Caco-2 (cell line): ENCODE results near the gene FLT3. TPM values are rescaled to one million over a fixed set of nuclear protein-coding genes. Genes with fewer than 3 reads are reported as not detected.

Experiments
- BruUV-seq: library from RNA; stranded (reverse); fragments of 400-500 nt; replicated peaks from 2 replicates; lab custom pipeline; 2021; lab: Mats Ljungman, UMichigan
- CTCF ChIA-PET: fragments of 300-600 bp; sonication (Branson Sonifier 250); formaldehyde crosslinking; loops from one replicate; lab custom pipeline; 2022; ENCODE audit warnings: antibody characterized with exemption; lab: Charles Lee
- POLR2A ChIA-PET: fragments of 300-600 bp; sonication (Branson Sonifier 250); formaldehyde crosslinking; loops from one replicate; lab custom pipeline; 2022; ENCODE audit warnings: antibody characterized with exemption; lab: Charles Lee
- DNase-seq, 2 experiments: peaks; one replicate each; pipeline versions ENCODE4 v3.0.0 to v3.0.0-alpha.2; 2020 to 2022
- H3K27me3 ChIP-seq: replicated peaks from 2 replicates; pipeline ENCODE4 v1.6.0; 2011; ENCODE audit warnings: low read length; ENCODE audit not compliant: control insufficient read depth, insufficient read depth
- H3K36me3 ChIP-seq: 2 replicates; pipeline ENCODE4 v1.5.1; 2011; ENCODE audit warnings: low read length; ENCODE audit not compliant: control insufficient read depth, insufficient read depth
- H3K4me1 ChIP-seq: fragments of 250-450 bp; sonication (Bioruptor Pico); 2 replicates; pipeline ENCODE4 v1.5.1; 2020; ENCODE audit warnings: mild to moderate bottlenecking
- H3K4me3 ChIP-seq: 2 replicates; pipeline ENCODE4 v1.5.1; 2011; ENCODE audit warnings: low read depth, mild to moderate bottlenecking, control low read depth, low read length
- H3K9me3 ChIP-seq: fragments of 250-450 bp; sonication (Bioruptor Pico); 2 replicates; pipeline ENCODE4 v1.5.1; 2020; ENCODE audit warnings: mild to moderate bottlenecking, moderate library complexity
- H3K27ac Mint-ChIP-seq: one replicate; pipeline ENCODE4 v1.8.0; 2022; ENCODE audit warnings: mixed read lengths; ENCODE audit not compliant: unreplicated experiment
- H3K27me3 Mint-ChIP-seq: one replicate; pipeline ENCODE4 v1.8.0; 2022; ENCODE audit warnings: mixed read lengths; ENCODE audit not compliant: insufficient read depth, unreplicated experiment
- H3K36me3 Mint-ChIP-seq: one replicate; pipeline ENCODE4 v1.8.0; 2022; ENCODE audit warnings: mild to moderate bottlenecking, mixed read lengths; ENCODE audit not compliant: insufficient read depth, unreplicated experiment
- H3K4me1 Mint-ChIP-seq: one replicate; pipeline ENCODE4 v1.8.0; 2022; ENCODE audit warnings: low read depth, mixed read lengths; ENCODE audit not compliant: unreplicated experiment
- H3K4me3 Mint-ChIP-seq: one replicate; pipeline ENCODE4 v1.8.0; 2022; ENCODE audit warnings: mild to moderate bottlenecking, moderate library complexity, mixed read lengths; ENCODE audit not compliant: unreplicated experiment
- H3K9me3 Mint-ChIP-seq: one replicate; pipeline ENCODE4 v1.8.0; 2022; ENCODE audit warnings: mixed read lengths; ENCODE audit not compliant: unreplicated experiment
- CTCF ChIP-seq, 2 experiments: fragments of 200-600 bp in 1 of 2; IDR thresholded peaks; 1 replicate in 1 of 2; 2 replicates in 1 of 2; pipeline versions ENCODE4 v1.5.1 to v1.8.0; 2011 to 2022; ENCODE audit warnings: antibody characterized with exemption in 1 of 2, control low read depth in 1 of 2, inconsistent platforms in 1 of 2, low read depth in 1 of 2, low read length in 1 of 2, mild to moderate bottlenecking in 1 of 2, moderate library complexity in 1 of 2; ENCODE audit not compliant: insufficient read depth in 1 of 2, severe bottlenecking in 1 of 2, unreplicated experiment in 1 of 2
- intact Hi-C: fragments of 100-400 bp; cut with micrococcal nuclease; formaldehyde crosslinking; loops from one replicate; pipeline ENCODE4 v1.10.0; 2022; ENCODE audit not compliant: unreplicated experiment
- total RNA-seq: library from RNA; stranded (reverse); gene quantifications from 2 replicates; pipeline ENCODE4 v1.2.3, GENCODE V29; 2022

FLT3 gene
- total RNA-seq, 1 experiment from 2014 or later = 0.09 TPM

DNA sequence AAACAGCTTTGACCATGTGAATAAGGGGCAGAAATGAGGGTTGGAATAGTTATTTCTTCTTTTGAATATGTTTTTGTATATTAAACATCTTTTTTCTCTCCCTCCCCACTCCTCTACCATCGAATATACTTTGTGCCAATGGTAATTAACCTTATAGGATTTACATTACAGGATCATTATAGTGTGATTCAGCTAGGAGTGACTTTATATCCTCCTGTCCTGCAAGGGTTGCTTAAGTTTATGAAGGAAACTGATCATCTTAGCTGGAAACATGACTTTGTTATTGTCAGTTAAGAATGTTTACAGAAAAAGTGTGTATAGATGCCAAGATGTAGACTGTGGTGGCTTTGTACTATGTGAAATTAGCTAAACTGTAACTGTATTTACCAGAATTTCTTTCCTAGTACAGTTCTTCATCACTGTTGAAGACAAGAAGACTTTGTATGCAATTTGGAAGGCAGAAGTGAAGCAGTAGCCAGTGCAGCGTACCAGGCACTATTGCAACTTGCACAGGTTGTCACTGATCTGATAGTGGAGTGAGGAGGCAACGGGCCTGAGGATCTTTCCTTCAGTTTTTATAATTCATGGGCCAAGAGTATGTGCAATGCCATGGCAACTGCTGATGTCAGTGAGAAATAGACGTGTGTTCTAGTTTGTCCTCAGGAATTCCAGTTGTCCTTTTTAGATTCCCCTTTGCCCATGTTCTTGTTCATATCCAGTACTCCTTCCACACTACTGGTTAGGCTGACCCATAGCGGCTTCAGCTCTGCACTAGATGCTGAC is 29.7 kb upstream of the FLT3 start:
- ChIA-PET CTCF (no interaction called here), POLR2A (no interaction called here)
- no peak overlapping the region for H3K4me3 Mint-ChIP-seq
- BruUV-seq = no TSS peak
- no peak for TF ChIP-seq CTCF (IDR thresholded peaks at IDR 0.05; ENCODE audit: insufficient read depth in 1 of 2, low read depth in 1 of 2, low read length in 1 of 2, severe bottlenecking in 1 of 2, unreplicated experiment in 1 of 2)
- H3K4me1 ChIP-seq = peaks cover 5% of the 10 kb centered on the region
- H3K27ac Mint-ChIP-seq = no peak overlapping the region
- H3K27me3 ChIP-seq = no peaks in the 10 kb centered on the region
- H3K27me3 Mint-ChIP-seq = no peaks in the 10 kb centered on the region
- H3K36me3 ChIP-seq = no peaks in the 10 kb centered on the region
- DNase-seq = no peak
- no peaks in the 10 kb centered on the region for H3K36me3 Mint-ChIP-seq
- H3K9me3 ChIP-seq = no peaks in the 10 kb centered on the region
- H3K4me3 ChIP-seq = no peak overlapping the region
- intact Hi-C loops = no loop called here
- no peaks in the 10 kb centered on the region for H3K9me3 Mint-ChIP-seq
- peaks cover 6% of the 10 kb centered on the region for H3K4me1 Mint-ChIP-seq

DNA sequence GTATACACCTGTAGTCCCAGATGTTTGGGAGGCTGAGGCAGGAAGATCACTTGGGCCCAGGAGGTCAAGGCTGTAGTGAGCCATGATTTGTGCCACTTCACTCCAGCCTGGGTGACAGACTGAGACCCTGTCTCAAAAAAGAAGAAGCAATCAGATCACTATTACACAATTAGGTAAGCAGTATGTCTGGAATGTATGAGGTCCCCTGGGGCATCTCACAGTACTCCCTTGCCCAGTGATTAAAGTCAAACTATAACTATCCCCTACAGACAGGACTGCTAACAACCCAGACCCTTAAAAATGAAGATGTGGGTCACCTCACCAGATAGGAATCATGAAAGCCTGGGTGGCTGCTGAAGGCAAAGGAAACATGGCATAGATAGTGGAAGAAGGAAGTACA is 28.6 kb upstream of the FLT3 start:
- Histone ChIP-seq H3K4me3 (no peak overlapping the region), H3K36me3 (no peaks in the 10 kb centered on the region), H3K27me3 (no peaks in the 10 kb centered on the region), H3K9me3 (no peaks in the 10 kb centered on the region), H3K4me1 (peaks cover 5% of the 10 kb centered on the region)
- peak in 1 of 2 experiments; percentile 41 for DNase-seq
- H3K27ac Mint-ChIP-seq = no peak overlapping the region
- no TSS peak for BruUV-seq
- H3K9me3 Mint-ChIP-seq = no peaks in the 10 kb centered on the region
- peaks cover 6% of the 10 kb centered on the region for H3K4me1 Mint-ChIP-seq
- no peak overlapping the region for H3K4me3 Mint-ChIP-seq
- intact Hi-C loops = no loop called here
- ChIA-PET CTCF (no interaction called here), POLR2A (interaction anchor here (0.6 kb wide), 1 partner anchor 9 kb away, joined by 4 read pairs; the partner anchor contains the start of gene PAN3)
- no peak for TF ChIP-seq CTCF (IDR thresholded peaks at IDR 0.05; ENCODE audit: insufficient read depth in 1 of 2, low read depth in 1 of 2, low read length in 1 of 2, severe bottlenecking in 1 of 2, unreplicated experiment in 1 of 2)
- no peaks in the 10 kb centered on the region for H3K36me3 Mint-ChIP-seq
- H3K27me3 Mint-ChIP-seq = no peaks in the 10 kb centered on the region

GRCh38 chr13:28128030-28128429 is 27.7 kb upstream of the FLT3 start:
- Mint-ChIP-seq H3K4me3 (no peak overlapping the region), H3K9me3 (no peaks in the 10 kb centered on the region), H3K27me3 (no peaks in the 10 kb centered on the region), H3K4me1 (peaks cover 6% of the 10 kb centered on the region), H3K27ac (no peak overlapping the region), H3K36me3 (no peaks in the 10 kb centered on the region)
- Histone ChIP-seq H3K36me3 (no peaks in the 10 kb centered on the region), H3K4me1 (peaks cover 5% of the 10 kb centered on the region), H3K9me3 (no peaks in the 10 kb centered on the region), H3K27me3 (no peaks in the 10 kb centered on the region), H3K4me3 (no peak overlapping the region)
- ChIA-PET POLR2A (no interaction called here), CTCF (no interaction called here)
- no peak for DNase-seq
- BruUV-seq = no TSS peak
- no peak for TF ChIP-seq CTCF (IDR thresholded peaks at IDR 0.05; ENCODE audit: insufficient read depth in 1 of 2, low read depth in 1 of 2, low read length in 1 of 2, severe bottlenecking in 1 of 2, unreplicated experiment in 1 of 2)
- intact Hi-C loops = no loop called here
